Naive B cell (primary cell): ENCODE measurements around the gene ARL8A. TPM values are rescaled to one million over a fixed set of nuclear protein-coding genes. Genes with fewer than 3 reads are reported as not detected.
A peak's percentile ranks its signal among the peaks of the same experiment; 100 is the strongest.
"Not testable (repeated sequence)": the region's sequence is repeated elsewhere in the genome, so short reads cannot be mapped to it uniquely, and the experiment has no call there.

Experiments
- ATAC-seq, 2 donors: fragments of 150-1000 bp; cut with Tn5 transposase; 2 replicates each; pipeline ENCODE4 v1.10.0; 2021; ENCODE audit warnings: low read depth in 2 of 2, mild to moderate bottlenecking in 2 of 2, moderate library complexity in 2 of 2
- DNase-seq: peaks from one replicate; pipeline ENCODE4 v3.0.0; 2022
- H3K27ac Mint-ChIP-seq, 6 donors: one replicate each; pipeline ENCODE4 v1.8.0; 2020 to 2022; ENCODE audit warnings: mild to moderate bottlenecking in 6 of 6, mixed read lengths in 6 of 6, moderate library complexity in 5 of 6, inconsistent platforms in 2 of 6
- H3K27me3 Mint-ChIP-seq, 3 donors: one replicate each; pipeline ENCODE4 v1.8.0; 2021 to 2022; ENCODE audit warnings: mixed read lengths in 3 of 3, mild to moderate bottlenecking in 1 of 3
- H3K36me3 Mint-ChIP-seq, 2 donors: one replicate each; pipeline ENCODE4 v1.8.0; 2020 to 2022; ENCODE audit warnings: mixed read lengths in 2 of 2, inconsistent platforms in 1 of 2, mild to moderate bottlenecking in 1 of 2
- H3K4me1 Mint-ChIP-seq, 3 donors: one replicate each; pipeline ENCODE4 v1.8.0; 2020 to 2022; ENCODE audit warnings: mixed read lengths in 3 of 3, inconsistent platforms in 1 of 3, mild to moderate bottlenecking in 1 of 3, moderate library complexity in 1 of 3
- H3K4me3 Mint-ChIP-seq, 8 donors: one replicate each; pipeline ENCODE4 v1.8.0; 2020 to 2022; ENCODE audit warnings: mild to moderate bottlenecking in 8 of 8, mixed read lengths in 8 of 8, moderate library complexity in 8 of 8, inconsistent platforms in 2 of 8
- H3K9me3 Mint-ChIP-seq, 7 donors: one replicate each; pipeline ENCODE4 v1.8.0; 2020 to 2022; ENCODE audit warnings: mixed read lengths in 7 of 7, mild to moderate bottlenecking in 5 of 7, inconsistent platforms in 2 of 7, moderate library complexity in 1 of 7
- polyA plus RNA-seq, 6 donors: library from polyadenylated mRNA; unstranded; fragments of 300-500 nt; fragmentation: Illumina TruSeq; gene quantifications; one replicate each; pipeline ENCODE4 v1.2.3, GENCODE V29; 2021; ENCODE audit warnings: low read depth in 6 of 6

The ARL8A gene
- polyA plus RNA-seq, 6 donors from 2014 or later = 7.3 to 18.0 (median 11.7) TPM

GRCh38 chr1:202149566-202149965 lies 5.0 kb upstream of the ARL8A start:
- Mint-ChIP-seq H3K36me3 (peaks cover 1 to 21% of the 10 kb centered on the region in 2 donors), H3K27me3 (no peaks in the 10 kb centered on the region), H3K9me3 (no peaks in the 10 kb centered on the region), H3K4me1 (peaks cover 13 to 41% (median 29%) of the 10 kb centered on the region in 3 donors), H3K4me3 (peak overlapping the region in 1 of 8 donors; percentile 3), H3K27ac (peak overlapping the region in 1 of 6 donors; percentile 12)
- DNase-seq = no peak
- no peak for ATAC-seq

DNA sequence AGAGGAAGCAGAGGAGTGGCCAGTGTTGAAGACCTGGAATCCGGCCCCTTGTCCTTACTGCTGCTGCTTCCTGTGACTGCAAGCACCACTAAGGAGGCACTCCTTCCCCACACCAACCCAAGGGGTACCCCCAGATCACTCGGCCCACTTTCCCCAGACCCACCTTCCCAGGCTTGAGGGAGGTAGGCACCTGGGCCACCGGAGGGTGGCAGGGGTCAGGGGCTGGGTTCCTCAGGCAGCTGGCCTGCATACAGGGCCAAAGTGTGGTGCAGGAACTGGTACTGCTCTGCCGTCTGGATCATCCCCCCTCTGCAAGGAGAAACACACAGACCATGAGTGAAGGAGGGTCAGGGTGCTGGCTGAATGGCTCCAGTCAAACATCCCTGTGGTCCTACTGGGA lies 3.9 kb upstream of the ARL8A start:
- H3K36me3 Mint-ChIP-seq = peaks cover 0 to 15% of the 10 kb centered on the region in 2 donors
- DNase-seq (no peak), ATAC-seq (no peak)
- H3K27me3 Mint-ChIP-seq = no peaks in the 10 kb centered on the region
- peak overlapping the region in 3 of 8 donors; percentile 1 to 65 (median 37) for H3K4me3 Mint-ChIP-seq
- H3K9me3 Mint-ChIP-seq = no peaks in the 10 kb centered on the region
- peak overlapping the region in 1 of 6 donors; percentile 68 for H3K27ac Mint-ChIP-seq
- H3K4me1 Mint-ChIP-seq = peaks cover 15 to 40% (median 31%) of the 10 kb centered on the region in 3 donors

DNA sequence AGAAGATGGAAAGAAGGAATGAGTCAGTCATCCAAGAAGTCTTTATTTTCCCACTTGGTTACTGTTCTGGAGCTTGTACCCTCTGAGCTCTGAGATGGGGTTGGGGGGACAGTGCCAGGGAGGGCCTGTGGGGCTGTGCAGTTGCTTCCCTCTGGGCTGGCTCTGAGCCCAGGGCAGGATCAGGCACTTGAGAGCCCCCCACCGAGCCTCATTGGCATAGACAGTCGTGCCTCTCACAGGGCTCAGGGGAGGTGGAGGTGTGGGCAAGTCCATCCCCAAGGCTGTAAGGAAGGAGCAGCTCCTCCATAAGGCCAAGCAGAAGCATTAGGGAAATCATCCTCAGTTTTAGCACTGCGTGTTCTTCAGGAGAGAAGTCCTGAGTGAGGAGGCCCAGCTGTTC lies 2.5 kb upstream of the ARL8A start:
- Mint-ChIP-seq H3K4me1 (peaks cover 23 to 45% (median 43%) of the 10 kb centered on the region in 3 donors), H3K9me3 (no peaks in the 10 kb centered on the region), H3K4me3 (peak overlapping the region in 4 of 8 donors; percentile 80 to 95 (median 90)), H3K27me3 (no peaks in the 10 kb centered on the region), H3K36me3 (peaks cover 0 to 14% of the 10 kb centered on the region in 2 donors), H3K27ac (peak overlapping the region in 1 of 6 donors; percentile 87)
- DNase-seq = no peak
- no peak for ATAC-seq

DNA sequence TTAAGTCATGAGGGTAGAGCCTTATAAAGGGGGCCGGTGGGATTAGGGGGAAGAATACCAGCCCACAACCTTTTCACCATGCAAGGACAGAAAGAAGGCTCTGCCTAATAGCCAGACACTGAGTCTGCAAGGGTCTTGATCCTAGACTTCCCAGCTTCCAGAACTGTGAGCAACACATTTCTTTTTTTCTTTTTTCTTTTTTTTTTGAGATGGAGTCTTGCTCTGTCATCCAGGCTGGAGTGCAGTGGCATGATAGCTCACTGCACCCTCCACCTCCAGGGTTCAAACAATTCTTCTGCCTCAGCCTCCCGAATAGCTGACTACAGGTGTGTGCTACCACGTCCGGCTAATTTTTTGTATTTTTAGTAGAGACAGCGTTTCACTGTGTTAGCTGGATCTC lies 1.7 kb upstream of the ARL8A start:
- ATAC-seq = no peak
- H3K36me3 Mint-ChIP-seq = peaks cover 0 to 11% of the 10 kb centered on the region in 2 donors

GRCh38 chr1:202145744-202146140 lies 1.2 kb upstream of the ARL8A start:
- Mint-ChIP-seq H3K4me3 (peak overlapping the region; percentile 9 to 95 (median 90)), H3K27ac (peak overlapping the region in 3 of 6 donors; percentile 44 to 94 (median 67)), H3K4me1 (peaks cover 20 to 57% (median 43%) of the 10 kb centered on the region in 3 donors)
- H3K9me3 Mint-ChIP-seq, ATAC-seq, H3K27me3 Mint-ChIP-seq, DNase-seq, H3K36me3 Mint-ChIP-seq: not testable (repeated sequence)

More for the DNA sequence above, 1.7 kb upstream of the ARL8A start:
- Mint-ChIP-seq H3K9me3 (no peaks in the 10 kb centered on the region), H3K27ac (peak overlapping the region in 3 of 6 donors; percentile 59 to 87 (median 75)), H3K4me3 (peak overlapping the region in 7 of 8 donors; percentile 9 to 95 (median 80)), H3K27me3 (no peaks in the 10 kb centered on the region), H3K4me1 (peaks cover 23 to 51% (median 43%) of the 10 kb centered on the region in 3 donors)
- DNase-seq = no peak

DNA sequence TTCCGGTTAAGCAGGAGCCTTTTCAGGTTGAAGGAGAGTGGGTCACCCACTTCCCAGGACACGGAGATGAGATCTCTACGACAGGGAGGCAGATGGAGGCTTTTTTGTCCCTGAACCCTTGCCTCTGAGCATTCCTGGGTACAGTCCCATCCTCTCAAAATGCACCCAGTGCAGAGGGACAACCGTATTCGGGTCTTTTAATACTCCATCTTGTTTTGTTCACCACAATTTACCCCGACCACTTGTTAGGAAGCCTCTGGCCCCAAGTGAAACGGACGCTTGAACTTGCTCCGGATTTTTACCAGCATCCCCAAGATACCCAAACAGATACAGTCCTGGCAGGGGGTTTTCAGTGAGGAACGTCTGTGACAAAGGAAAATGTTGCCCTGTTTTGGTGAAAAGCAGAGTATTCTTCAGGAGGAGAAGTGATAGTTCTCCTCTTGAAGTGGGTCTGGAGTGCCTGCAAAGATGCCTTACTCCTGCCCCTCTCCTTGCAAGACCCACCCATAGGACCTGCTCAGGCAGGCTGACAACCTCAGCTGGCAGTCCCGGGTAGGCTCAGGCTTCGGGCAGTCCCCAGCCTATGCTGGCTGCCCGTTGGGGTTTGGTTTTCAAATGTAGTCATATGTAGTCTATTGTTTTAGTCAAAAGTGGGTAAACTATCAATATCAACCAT lies 669 bp upstream of the ARL8A start:
- Mint-ChIP-seq H3K27me3 (no peaks in the 10 kb centered on the region), H3K36me3 (peaks cover 0 to under 1% of the 10 kb centered on the region in 2 donors), H3K27ac (peak overlapping the region in 5 of 6 donors; percentile 38 to 94 (median 87)), H3K9me3 (no peaks in the 10 kb centered on the region), H3K4me3 (peak overlapping the region; percentile 90 to 96 (median 93)), H3K4me1 (peaks cover 19 to 57% (median 43%) of the 10 kb centered on the region in 3 donors)
- DNase-seq (no peak), ATAC-seq (no peak)

DNA sequence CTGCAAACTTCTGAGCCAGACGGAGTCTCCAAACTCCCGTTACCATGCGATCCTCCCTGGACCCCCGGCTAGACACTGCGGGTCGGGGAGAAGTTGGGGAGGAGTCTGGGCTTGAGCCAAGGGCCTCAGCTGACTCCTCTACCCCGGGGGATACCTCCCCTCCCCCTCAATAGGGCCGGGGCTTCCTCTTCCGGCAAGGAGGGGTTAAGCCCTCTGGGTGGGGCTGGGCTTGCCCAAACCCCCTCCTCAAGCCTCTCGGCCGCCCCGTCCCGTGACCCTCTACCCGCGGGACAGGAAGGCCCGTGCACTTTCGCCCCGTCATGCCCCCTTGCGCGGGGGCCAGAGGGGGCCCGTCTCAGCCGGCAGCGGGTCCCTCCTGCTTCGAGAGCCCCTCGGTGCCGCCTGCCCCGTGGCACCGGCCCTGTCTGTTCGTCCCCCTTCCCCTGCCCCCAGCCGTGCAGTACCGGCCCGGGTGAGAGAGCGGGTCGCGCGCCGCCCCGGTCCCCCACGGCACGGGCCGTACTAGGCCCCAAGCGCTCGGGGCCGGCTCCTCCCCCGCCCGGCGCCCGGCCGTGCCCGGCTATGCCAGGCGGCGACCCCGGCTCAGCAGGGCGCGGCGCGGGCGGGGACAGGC lies 652 bp downstream of the ARL8A start:
- DNase-seq = peak; percentile 52
- ATAC-seq = peak; percentile 53 to 54
- peak overlapping the region; percentile 95 to 99 (median 96) for H3K4me3 Mint-ChIP-seq
- H3K36me3 Mint-ChIP-seq = no peaks in the 10 kb centered on the region
- peaks cover 19 to 61% (median 39%) of the 10 kb centered on the region in 3 donors for H3K4me1 Mint-ChIP-seq
- H3K27me3 Mint-ChIP-seq = no peaks in the 10 kb centered on the region
- peak overlapping the region; percentile 89 to 98 (median 93) for H3K27ac Mint-ChIP-seq
- H3K9me3 Mint-ChIP-seq = no peaks in the 10 kb centered on the region

GRCh38 chr1:202143011-202143767 lies 1.3 kb downstream of the ARL8A start:
- DNase-seq (peak; percentile 69), ATAC-seq (peak; percentile 75 to 76)
- no peaks in the 10 kb centered on the region for H3K9me3 Mint-ChIP-seq
- no peaks in the 10 kb centered on the region for H3K27me3 Mint-ChIP-seq
- peaks cover 0 to 3% of the 10 kb centered on the region in 2 donors for H3K36me3 Mint-ChIP-seq
- peaks cover 24 to 63% (median 38%) of the 10 kb centered on the region in 3 donors for H3K4me1 Mint-ChIP-seq
- peak overlapping the region; percentile 89 to 98 (median 93) for H3K27ac Mint-ChIP-seq
- H3K4me3 Mint-ChIP-seq = peak overlapping the region; percentile 95 to 99 (median 96)

DNA sequence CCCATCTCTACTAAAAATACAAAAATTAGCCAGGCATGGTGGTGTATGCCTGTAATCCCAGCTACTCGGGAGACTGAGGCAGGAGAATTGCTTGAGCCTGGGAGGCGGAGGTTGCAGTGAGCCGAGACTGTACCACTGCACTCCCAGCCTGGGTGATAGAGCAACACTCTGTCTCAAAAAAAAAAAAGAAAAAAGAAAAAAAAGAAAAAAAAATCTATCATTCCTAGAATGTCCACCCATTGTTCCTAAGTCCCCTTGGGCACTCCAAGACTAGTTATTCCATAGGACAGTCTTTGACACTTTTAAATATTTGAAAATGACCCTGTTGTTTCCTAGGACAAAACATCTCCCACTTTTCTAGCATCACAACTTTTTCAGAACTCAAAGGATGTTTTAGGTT lies 3.1 kb downstream of the ARL8A start:
- H3K4me3 Mint-ChIP-seq = peak overlapping the region in 4 of 8 donors; percentile 22 to 98 (median 95)
- H3K27me3 Mint-ChIP-seq, H3K9me3 Mint-ChIP-seq: not testable (repeated sequence)

GRCh38 chr1:202140833-202141232 lies 3.7 kb downstream of the ARL8A start:
- Mint-ChIP-seq H3K27me3 (no peaks in the 10 kb centered on the region), H3K4me3 (peak overlapping the region in 2 of 8 donors; percentile 0 to 45), H3K27ac (peak overlapping the region in 1 of 6 donors; percentile 36), H3K9me3 (no peaks in the 10 kb centered on the region), H3K4me1 (peaks cover 18 to 51% (median 26%) of the 10 kb centered on the region in 3 donors), H3K36me3 (peaks cover 0 to 7% of the 10 kb centered on the region in 2 donors)
- DNase-seq = no peak
- ATAC-seq = no peak

More for the DNA sequence above, 3.1 kb downstream of the ARL8A start:
- Mint-ChIP-seq H3K4me1 (peaks cover 23 to 56% (median 31%) of the 10 kb centered on the region in 3 donors), H3K27ac (peak overlapping the region in 1 of 6 donors; percentile 36)
- not testable (repeated sequence) for DNase-seq, ATAC-seq, H3K36me3 Mint-ChIP-seq

DNA sequence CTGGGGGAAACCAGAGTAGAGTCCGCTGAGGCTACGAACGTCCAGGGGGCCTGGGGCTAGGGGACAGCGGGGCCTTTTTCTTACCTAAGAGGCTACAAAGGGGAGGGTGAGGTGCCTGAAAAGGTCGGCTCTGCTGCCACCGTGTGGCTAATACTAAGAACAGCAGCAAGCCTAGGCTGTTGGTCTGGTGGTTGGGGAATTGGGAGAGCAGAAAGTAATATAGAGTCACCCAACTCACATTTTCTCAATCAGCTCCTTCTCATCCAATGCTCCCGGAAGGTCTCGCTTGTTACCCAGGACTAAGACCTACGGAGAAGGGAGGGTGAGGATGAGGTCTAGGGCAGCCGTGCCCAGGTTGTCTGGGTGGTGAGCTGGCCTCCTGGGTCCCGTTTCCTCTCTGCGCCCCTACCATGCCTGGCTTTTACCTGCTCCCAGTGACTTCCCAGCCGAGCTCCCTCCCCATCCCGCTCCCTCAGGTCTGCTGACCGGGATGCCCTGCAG lies 9.3 kb downstream of the ARL8A start:
- ATAC-seq (peak; percentile 75 to 87), DNase-seq (peak; percentile 42)
- Mint-ChIP-seq H3K4me1 (peaks cover 7 to 18% (median 8%) of the 10 kb centered on the region in 3 donors), H3K36me3 (peaks cover 0 to 7% of the 10 kb centered on the region in 2 donors), H3K4me3 (no peak overlapping the region), H3K9me3 (no peaks in the 10 kb centered on the region), H3K27me3 (no peaks in the 10 kb centered on the region), H3K27ac (peak overlapping the region in 2 of 6 donors; percentile 15 to 63)

DNA sequence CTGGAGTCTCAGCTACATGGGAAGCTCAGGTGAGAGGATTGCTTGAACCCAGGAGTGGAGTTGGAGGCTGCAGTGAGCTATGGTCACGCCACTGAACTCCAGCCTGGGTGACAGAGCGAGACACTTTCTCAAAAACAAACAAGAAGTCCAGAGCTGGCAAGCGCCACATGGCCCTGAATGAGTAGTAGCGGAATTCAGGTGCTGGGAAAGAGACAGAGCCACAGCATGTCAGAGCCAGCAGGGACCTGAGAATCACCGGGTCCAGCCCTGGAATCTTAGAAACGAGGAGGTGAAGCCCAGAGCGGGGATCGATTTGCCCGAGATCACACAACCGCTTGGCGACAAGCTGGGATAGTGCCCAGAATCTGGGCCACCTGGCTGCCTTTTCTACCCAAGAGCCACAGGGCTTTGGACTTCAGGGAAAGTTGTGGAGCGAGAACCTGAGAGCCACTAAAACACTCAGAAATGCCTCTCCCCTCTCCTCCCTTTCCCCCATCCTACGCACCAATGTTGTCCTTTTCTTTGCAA lies 9.8 kb downstream of the ARL8A start:
- DNase-seq = no peak
- peaks cover 0 to 7% of the 10 kb centered on the region in 2 donors for H3K36me3 Mint-ChIP-seq
- peak overlapping the region in 1 of 6 donors; percentile 15 for H3K27ac Mint-ChIP-seq
- no peaks in the 10 kb centered on the region for H3K27me3 Mint-ChIP-seq
- peaks cover 7 to 14% (median 8%) of the 10 kb centered on the region in 3 donors for H3K4me1 Mint-ChIP-seq
- no peak for ATAC-seq
- H3K4me3 Mint-ChIP-seq = no peak overlapping the region
- H3K9me3 Mint-ChIP-seq = no peaks in the 10 kb centered on the region
